HG02885 (cell line): ENCODE data around the gene RIPK1.
"Not testable (repeated sequence)": the region's sequence is repeated elsewhere in the genome, so short reads cannot be mapped to it uniquely, and the experiment has no call there.

Experiments used
- ATAC-seq: cut with Tn5 transposase; IDR thresholded peaks from one replicate; pipeline ENCODE4 v1.9.1; 2021; ENCODE audit warnings: mild to moderate bottlenecking; ENCODE audit not compliant: unreplicated experiment, poor library complexity

The RIPK1 gene

GRCh38 chr6:3128356-3129108, 60.2 kb downstream of the RIPK1 start:
- no peak for ATAC-seq

- no peak for ATAC-seq
These were observed 63.4 kb downstream of the RIPK1 start for GRCh38 chr6:3131695-3132094.

- ATAC-seq, result no peak
These were observed 65.2 kb downstream of the RIPK1 start for GRCh38 chr6:3133515-3133914.

DNA sequence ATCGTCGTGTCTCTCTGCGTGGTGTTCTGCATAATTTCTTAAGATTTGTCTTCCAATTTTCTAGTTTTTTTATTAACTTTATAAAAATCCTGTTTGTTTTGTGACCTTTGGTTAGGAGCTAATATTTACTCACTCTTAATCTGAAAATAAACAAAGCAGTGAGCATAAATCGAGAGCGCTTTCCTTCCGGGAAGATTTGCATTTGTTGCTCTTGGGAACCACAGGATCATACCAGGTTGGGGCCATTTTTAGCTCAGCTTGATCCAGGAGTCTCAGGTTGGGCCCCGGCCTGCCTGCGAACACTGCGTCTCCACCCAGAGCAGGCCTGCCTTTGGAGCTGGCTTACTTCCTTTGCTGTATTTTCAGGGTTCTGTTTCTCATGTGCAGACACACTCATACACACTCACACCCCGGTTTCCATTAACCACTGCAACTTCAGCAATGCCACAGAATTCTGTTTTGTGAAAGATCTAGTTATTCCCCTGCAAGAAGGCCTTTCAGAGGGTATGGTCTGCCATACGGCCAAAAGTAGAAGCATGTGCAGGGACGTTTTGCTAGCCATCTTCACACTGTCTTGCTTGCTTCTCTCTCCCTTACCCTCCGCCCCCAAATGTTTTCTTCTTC, 67.5 kb downstream of the RIPK1 start:
- ATAC-seq, result no peak

DNA sequence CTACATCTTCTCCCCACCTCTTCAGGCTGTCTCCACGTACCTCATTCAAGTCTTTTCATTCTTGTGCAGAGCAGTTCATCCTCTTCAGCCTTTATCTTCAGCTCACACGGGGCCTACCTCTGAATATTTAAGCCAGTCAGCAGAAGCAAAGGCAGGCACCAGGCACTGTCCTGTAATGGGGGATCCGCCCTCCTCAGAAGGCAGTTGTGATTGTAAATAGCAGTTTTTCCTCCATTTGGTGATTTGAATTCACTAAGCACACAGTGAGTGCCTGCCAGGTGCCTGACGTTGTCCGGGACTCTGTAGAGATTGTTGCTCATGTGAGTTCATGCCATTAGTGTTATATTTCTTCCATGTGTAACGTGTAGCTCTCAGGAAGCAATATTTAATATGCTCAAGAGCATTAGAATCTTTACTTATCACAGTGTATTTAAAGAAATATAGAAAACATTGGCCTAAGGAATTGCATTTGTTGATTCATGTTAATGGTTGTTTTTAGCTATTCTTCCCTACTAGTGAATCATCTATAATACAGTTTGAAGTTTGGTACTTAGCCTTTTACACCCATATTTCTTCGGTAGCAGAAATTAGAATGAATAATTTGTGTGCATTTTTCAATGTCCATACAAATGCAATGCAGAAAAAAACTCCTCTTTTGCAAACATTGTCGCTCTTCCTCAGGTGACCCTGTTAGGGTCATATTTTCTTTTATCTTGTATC, 68.2 kb downstream of the RIPK1 start:
- ATAC-seq, result no peak

GRCh38 chr6:3137057-3137777, 68.9 kb downstream of the RIPK1 start:
- ATAC-seq, result no peak

- not testable (repeated sequence) for ATAC-seq
These were observed 69.6 kb downstream of the RIPK1 start for GRCh38 chr6:3137873-3138272.

- ATAC-seq, result no peak
These were observed 70.0 kb downstream of the RIPK1 start for GRCh38 chr6:3138341-3138740.

DNA sequence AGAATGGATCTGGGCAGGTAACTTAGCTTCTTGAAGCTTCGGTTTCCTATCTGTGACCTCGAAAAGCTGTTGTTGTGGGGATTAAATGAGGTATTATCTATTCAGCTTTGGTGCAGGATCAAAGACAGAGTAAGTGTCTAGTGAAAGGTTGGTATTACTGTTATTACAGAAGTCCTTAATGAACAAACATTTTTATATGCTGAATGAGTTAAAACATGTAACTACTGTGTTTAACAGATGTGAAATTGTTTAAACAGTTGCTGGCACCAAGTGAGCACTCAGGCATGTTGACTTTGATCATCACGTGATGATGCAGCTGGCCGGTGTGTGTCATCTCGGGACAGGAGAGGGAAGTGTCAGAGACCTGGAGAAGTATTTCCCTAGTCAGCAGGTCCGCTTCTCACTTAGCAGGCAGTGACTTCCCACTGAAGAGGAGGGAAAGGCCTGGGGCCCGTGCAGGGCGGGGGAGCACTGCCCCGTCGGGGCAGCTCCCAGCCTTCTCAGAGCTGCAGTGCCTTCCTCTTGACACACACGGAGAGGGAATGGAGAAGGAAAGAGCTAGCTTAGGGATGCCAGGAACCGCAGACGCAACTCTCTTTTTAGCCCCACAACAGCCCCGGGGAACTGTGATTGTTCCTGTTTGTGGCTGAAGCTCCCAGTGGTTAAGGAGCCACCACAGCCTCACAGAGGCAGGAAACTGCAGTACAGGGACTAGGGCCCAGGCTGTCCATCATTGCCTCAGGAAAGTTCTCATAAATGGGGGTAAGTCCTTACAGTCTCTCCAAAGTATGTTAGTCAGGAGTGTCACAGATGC, 71.0 kb downstream of the RIPK1 start:
- ATAC-seq, result no peak

GRCh38 chr6:3140201-3140600, 71.9 kb downstream of the RIPK1 start:
- ATAC-seq, result no peak

- ATAC-seq, result no peak
These were observed 74.2 kb downstream of the RIPK1 start for GRCh38 chr6:3142536-3142935.

- no peak for ATAC-seq
These were observed 74.9 kb downstream of the RIPK1 start for GRCh38 chr6:3143158-3143557.

GRCh38 chr6:3144571-3144970, 76.3 kb downstream of the RIPK1 start:
- ATAC-seq, result no peak

DNA sequence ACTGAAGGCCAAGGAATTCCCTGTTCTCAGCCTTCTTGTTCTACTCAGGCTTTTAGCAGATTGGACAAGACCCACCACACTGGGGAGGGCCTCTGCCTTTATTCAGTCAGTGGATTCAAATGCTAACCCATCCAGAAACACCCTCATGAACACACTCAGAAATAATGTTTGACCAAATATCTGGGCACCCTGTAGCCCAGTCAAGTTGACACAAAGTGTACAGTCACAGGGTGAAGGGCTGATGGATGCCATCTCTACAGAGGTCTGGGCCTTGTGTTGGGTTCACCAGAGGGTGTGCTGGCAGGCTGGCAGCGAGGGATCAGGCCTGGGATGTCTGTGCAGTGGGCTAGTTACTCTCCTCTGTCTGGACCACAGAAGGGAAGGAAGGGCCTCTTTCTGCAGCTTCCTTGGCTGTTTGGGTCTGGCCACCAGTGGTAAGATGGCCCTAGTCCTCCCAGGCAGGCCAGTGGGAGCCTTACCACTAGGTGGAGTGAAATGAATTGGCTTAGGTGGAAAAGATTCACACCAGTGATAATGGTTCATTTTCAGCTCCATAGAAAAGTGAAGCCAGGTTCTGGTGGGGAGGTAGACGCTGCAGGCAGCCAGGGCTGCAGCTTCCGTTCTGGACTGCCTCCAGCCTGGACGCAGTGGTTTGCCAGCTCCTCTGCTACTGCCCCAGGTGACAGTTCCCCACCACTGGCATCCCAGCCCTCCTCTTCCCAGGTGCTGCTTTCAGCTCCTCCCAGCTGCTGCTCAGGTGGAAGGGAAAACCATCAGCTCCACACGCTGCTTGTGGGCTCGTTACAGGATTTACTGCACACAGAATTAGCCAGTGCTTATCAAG, 79.8 kb downstream of the RIPK1 start:
- no peak for ATAC-seq

- ATAC-seq, result no peak
These were observed 83.4 kb downstream of the RIPK1 start for GRCh38 chr6:3151691-3152090.

- ATAC-seq, result no peak
These were observed 84.4 kb downstream of the RIPK1 start for GRCh38 chr6:3152689-3153088.

DNA sequence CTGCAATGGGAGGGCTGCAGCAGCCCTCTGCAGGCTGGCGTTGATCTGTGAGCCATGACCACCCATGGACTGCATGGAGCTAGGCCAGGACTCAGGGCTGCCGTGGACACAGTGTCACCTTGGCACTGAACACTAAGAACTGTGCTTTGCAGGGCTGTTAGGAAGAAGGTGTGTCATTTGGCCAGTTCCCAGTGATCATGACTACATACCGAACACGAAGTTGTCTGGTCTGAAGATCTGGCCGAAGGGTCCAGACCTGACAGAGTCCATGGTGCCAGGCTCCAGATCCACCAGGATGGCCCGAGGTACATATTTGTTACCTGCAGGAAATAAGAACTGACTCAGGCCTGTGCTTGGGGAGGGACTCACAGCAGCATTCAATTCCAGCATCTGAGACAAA, 87.1 kb downstream of the RIPK1 start:
- not testable (repeated sequence) for ATAC-seq

DNA sequence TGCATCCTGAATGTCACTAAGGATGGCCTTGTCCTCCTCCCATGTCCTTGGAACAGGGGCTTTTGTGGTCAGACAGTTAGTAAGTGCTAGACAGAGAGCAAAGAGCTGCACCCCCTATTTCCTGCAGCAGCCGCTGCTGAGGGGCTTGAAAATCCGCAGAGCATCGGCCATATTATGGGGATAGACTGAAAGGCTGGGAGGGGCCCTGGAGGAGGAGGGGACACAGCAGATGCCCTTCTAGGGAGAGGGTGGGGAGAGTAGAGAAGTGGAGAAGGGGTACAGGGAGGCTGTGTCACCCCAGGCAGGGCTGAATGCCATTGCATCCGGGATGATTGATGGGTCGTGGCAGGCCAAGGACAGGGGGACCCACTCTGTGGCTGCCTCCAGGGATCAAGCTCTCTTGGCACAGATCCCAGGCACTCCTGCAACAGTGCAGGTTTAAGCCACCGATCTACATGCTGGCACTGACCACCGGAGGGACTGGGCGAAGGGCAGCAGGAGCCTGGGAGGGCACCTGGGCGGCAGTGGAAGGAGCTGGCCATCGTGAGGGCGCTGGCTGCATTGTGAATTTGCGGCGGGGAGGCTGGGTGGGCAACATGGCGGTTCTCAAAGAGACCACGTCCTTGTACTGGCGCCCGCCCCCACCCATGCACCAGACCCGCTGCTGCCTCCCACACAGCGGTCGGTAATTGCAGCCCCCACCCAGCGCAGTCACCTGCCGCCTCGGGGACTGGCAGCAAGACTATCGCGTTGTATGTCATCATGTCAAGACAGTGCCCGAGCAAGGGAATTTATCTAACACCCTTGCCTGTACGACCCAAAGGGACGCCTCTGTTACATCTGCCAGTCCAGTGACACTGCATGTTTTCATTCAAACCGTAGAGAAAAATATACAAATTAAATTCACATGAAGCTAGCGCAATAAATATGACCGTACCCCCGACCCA, 88.2 kb downstream of the RIPK1 start:
- peak; percentile 6 for ATAC-seq
